Progenitor cell of endocrine pancreas (in vitro differentiated cells): ENCODE data around the gene LRRC57. TPM values are rescaled to one million over a fixed set of nuclear protein-coding genes. Genes with fewer than 3 reads are reported as not detected.

ENCODE experiments used
- DNase-seq: peaks from one replicate; pipeline ENCODE4 v3.0.0; 2021; ENCODE audit warnings: low spot score; ENCODE audit not compliant: unreplicated experiment
- H3K27ac Mint-ChIP-seq: 2 replicates; pipeline ENCODE4 v1.8.0; 2021; ENCODE audit warnings: mild to moderate bottlenecking, moderate library complexity, mixed read lengths
- H3K27me3 Mint-ChIP-seq: 2 replicates; pipeline ENCODE4 v1.8.0; 2021; ENCODE audit warnings: mixed read lengths
- H3K36me3 Mint-ChIP-seq: 2 replicates; pipeline ENCODE4 v1.8.0; 2022; ENCODE audit warnings: mixed read lengths; ENCODE audit not compliant: insufficient read depth
- H3K4me1 Mint-ChIP-seq: 2 replicates; pipeline ENCODE4 v1.8.0; 2021; ENCODE audit warnings: low read depth, mixed read lengths
- H3K4me3 Mint-ChIP-seq: 2 replicates; pipeline ENCODE4 v1.8.0; 2021; ENCODE audit warnings: low read depth, mild to moderate bottlenecking, moderate library complexity, mixed read lengths
- H3K9me3 Mint-ChIP-seq: 2 replicates; pipeline ENCODE4 v1.8.0; 2021; ENCODE audit warnings: low read depth, mixed read lengths
- total RNA-seq: library from RNA; stranded (reverse); gene quantifications from 2 replicates; pipeline ENCODE4 v1.2.1, GENCODE V29; 2021
- TF ChIP-seq, protein P1 (sequence below): fragments of 200-600 bp; sonication (generic); IDR thresholded peaks from one replicate; pipeline ENCODE4 v1.5.0; 2021; ENCODE audit warnings: antibody characterized with exemption, mild to moderate bottlenecking; ENCODE audit not compliant: unreplicated experiment

LRRC57 gene
- total RNA-seq, 1 donor from 2014 or later = 27.0 TPM

DNA sequence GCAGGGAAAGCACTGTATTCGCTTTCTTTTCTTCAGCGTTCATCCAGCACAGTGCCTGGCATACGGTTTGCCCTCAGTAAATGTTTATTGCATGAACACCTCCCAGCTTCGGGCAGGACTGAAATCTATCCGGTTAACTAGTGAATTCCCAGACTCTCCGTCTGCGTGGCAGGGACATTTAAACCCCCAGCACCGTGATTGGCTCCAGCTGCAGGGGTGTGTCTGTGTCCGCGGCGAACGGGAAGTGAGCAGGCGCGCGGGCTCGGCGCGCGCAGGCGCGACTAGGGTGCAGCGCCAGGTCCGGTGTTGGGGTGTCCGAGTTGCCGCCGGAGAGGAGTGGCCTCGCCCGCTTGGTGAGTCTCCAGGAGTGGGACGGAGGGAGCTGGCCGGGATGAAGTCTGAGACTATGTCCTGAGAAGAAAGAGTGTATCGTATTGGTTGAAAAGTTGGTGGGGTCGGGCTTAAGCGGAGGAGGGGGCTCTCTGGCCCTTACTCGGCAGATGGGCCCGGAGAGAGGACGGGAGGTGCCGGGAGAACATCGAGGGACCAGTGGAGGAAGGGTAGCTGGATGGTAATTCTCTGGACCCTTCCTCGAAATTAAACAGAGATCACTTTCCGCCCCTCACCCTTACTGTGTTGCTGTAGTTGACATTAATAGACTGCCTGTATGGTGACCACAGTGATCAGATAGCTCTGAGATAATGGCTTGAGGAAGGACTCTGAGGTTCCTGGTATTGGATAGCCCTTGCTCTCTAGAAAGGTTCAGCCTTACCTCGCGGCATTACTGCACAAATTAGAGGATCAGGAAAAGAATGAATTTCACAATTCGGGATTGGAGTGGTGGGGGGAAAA lies 53.0 kb downstream of the LRRC57 start, which contains the start of gene SNAP23:
Gene SNAP23 (plus strand): TSS at position 274 of the 852 bp plus-strand sequence. CDS start 16,213 bp downstream, outside the sequence.
- Mint-ChIP-seq H3K27ac (peak within 1 kb of the TSS; percentile 98), H3K4me3 (peak within 1 kb of the TSS; percentile 100), H3K9me3 (no peaks in the 10 kb centered on the region), H3K27me3 (no peaks in the 10 kb centered on the region), H3K4me1 (peaks cover 24% of the 10 kb centered on the region), H3K36me3 (no peaks in the 10 kb centered on the region)
- DNase-seq = peak; percentile 81
- TF ChIP-seq, protein P1, sequence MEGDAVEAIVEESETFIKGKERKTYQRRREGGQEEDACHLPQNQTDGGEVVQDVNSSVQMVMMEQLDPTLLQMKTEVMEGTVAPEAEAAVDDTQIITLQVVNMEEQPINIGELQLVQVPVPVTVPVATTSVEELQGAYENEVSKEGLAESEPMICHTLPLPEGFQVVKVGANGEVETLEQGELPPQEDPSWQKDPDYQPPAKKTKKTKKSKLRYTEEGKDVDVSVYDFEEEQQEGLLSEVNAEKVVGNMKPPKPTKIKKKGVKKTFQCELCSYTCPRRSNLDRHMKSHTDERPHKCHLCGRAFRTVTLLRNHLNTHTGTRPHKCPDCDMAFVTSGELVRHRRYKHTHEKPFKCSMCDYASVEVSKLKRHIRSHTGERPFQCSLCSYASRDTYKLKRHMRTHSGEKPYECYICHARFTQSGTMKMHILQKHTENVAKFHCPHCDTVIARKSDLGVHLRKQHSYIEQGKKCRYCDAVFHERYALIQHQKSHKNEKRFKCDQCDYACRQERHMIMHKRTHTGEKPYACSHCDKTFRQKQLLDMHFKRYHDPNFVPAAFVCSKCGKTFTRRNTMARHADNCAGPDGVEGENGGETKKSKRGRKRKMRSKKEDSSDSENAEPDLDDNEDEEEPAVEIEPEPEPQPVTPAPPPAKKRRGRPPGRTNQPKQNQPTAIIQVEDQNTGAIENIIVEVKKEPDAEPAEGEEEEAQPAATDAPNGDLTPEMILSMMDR = no peak

DNA sequence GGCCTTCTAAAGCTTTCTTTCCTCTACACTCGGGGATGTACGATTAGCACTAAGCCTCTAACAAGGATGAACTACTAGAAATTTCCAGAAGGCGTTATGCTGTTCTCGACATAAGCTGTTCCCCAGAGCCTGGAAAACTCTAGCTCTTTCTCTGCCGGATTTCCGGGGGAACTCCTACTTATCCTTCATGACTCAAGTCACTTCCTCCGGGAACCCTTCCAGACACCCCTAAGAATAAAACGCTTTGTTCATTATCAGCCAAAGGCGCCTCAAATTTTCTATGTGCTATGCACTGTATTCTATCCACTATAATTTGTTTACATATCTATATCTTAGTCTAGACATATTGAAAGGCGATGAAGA lies 53.6 kb downstream of the LRRC57 start:
- H3K27ac Mint-ChIP-seq = peak overlapping the region; percentile 98
- H3K27me3 Mint-ChIP-seq = no peaks in the 10 kb centered on the region
- H3K36me3 Mint-ChIP-seq = no peaks in the 10 kb centered on the region
- DNase-seq = no peak
- TF ChIP-seq, protein P1 = no peak
- H3K4me1 Mint-ChIP-seq = peaks cover 24% of the 10 kb centered on the region
- no peaks in the 10 kb centered on the region for H3K9me3 Mint-ChIP-seq
- H3K4me3 Mint-ChIP-seq = peak overlapping the region; percentile 100

DNA sequence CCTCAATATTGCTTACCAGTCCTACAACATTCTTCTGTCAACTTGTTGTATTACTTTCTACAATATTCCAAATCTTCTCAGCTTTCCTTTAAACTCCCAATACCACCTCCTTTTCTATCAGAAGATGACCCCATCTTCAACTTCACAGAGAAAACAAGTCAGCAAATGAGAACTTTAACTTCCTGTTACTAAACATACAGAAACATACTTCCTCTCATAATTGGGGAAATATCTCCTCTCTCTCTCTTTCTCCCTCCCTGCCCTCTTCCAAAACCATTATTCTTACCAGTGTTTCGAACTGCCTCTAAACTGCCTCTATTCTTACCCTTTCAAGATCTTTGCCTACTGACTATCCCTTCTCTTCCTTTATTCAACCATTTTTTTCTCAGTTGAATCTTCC lies 54.9 kb downstream of the LRRC57 start:
- no peaks in the 10 kb centered on the region for H3K9me3 Mint-ChIP-seq
- TF ChIP-seq, protein P1 = no peak
- peaks cover 21% of the 10 kb centered on the region for H3K4me1 Mint-ChIP-seq
- H3K4me3 Mint-ChIP-seq = peak overlapping the region; percentile 24
- no peaks in the 10 kb centered on the region for H3K36me3 Mint-ChIP-seq
- H3K27ac Mint-ChIP-seq = peak overlapping the region; percentile 3
- H3K27me3 Mint-ChIP-seq = no peaks in the 10 kb centered on the region
- no peak for DNase-seq

DNA sequence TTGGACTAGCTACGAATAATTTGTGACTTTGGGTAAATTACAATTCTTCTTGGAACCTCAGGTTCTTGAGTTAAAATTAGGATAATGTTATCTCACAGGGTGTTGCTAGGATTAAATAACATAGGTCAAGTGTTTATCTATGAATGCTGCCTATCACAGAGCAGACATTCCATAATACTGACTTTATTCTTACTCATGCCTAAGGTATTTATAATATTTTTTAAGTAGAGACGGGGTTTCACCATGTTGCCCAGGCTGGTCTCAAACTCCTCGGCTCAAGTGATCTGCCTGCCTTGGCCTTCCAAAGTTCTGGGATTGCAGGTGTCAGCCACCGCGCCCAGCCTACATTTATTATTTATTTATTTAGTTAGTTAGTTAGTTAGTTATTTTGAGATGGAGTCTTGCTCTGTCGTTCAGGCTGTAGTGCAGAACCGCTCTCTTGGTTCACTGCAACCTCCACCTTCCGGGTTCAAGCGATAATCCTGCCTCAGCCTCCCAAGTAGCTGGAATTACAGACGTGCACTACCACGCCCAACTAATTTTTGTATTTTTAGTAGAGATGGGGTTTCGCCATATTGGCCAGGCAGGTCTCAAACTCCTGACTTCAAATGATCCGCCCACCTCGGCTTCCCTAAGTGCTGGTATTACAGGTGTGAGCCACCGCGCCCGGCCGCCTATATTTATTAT lies 56.9 kb downstream of the LRRC57 start:
- Mint-ChIP-seq H3K9me3 (no peaks in the 10 kb centered on the region), H3K36me3 (no peaks in the 10 kb centered on the region), H3K4me3 (peak overlapping the region; percentile 92), H3K4me1 (peaks cover 18% of the 10 kb centered on the region), H3K27ac (peak overlapping the region; percentile 99), H3K27me3 (no peaks in the 10 kb centered on the region)
- no peak for DNase-seq
- TF ChIP-seq, protein P1 = no peak

DNA sequence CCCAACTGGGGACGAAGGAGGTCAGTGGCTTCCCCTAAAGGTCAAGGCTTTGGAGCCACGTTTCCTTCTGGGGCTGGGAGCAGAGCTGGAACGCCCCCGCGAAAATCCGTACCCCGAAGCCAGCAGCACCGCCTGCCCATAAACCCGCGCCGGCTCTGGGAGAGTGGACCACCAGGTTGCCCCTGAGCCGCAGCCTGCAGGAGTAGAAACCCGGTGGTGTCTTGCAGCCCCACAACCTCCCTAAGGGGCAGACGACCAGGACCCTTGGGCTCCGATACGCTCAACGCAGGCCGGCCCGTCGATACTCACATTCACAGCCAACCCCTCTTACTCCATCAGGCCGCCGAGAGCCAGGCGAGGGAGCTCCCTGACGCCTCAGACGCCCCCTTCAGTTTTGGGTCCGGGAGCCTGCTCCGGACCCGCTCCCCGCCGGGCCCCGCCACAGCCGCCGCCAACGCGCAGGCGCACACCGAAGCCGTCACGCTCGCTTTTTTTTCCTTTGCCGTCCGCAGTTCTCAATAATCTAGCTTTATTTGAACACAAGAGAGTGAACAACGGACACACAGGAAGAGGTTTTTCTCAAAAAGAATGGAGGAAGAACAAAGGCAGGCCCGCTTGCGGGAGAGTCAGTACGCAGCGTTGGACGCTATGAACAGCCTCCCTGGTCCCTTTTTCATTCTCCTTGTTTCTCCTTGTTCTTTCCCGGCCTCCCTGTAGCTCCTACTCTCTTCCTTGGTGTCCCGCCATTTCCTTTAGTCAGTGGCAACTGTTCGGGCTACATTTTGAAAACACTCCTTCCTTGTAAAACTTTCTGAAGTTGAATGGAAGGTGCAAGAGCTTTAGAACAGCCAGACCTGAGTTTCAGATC lies 57.7 kb downstream of the LRRC57 start, which contains the start of gene ZNF106:
Gene ZNF106 (minus strand): TSS at position 471 of the 868 bp plus-strand sequence. CDS start 18,852 bp downstream, outside the sequence.
- TF ChIP-seq, protein P1 = peak; percentile 29
- DNase-seq = peak; percentile 87
- no peaks in the 10 kb centered on the region for H3K9me3 Mint-ChIP-seq
- H3K27me3 Mint-ChIP-seq = no peaks in the 10 kb centered on the region
- peak within 1 kb of the TSS; percentile 99 for H3K27ac Mint-ChIP-seq
- H3K4me3 Mint-ChIP-seq = peak within 1 kb of the TSS; percentile 92
- no peaks in the 10 kb centered on the region for H3K36me3 Mint-ChIP-seq
- H3K4me1 Mint-ChIP-seq = peaks cover 12% of the 10 kb centered on the region
